H1 (cell line): ENCODE measurements around the gene ADAMTS6. TPM values are rescaled to one million over a fixed set of nuclear protein-coding genes. Genes with fewer than 3 reads are reported as not detected.

Source experiments
- CTCF ChIA-PET: fragments of 300-600 bp; sonication (Branson Sonifier 250); formaldehyde crosslinking; loops from one replicate; lab custom pipeline; 2021; ENCODE audit not compliant: partially characterized antibody; lab: Charles Lee
- POLR2A ChIA-PET: fragments of 300-600 bp; sonication (Branson Sonifier 250); formaldehyde crosslinking; loops from one replicate; lab custom pipeline; 2021; ENCODE audit warnings: inconsistent platforms; ENCODE audit not compliant: partially characterized antibody; lab: Charles Lee
- DNase-seq, 2 experiments: peaks; one replicate each; pipeline versions ENCODE4 v3.0.0 to v3.0.0-alpha.2; 2010 to 2022; ENCODE audit warnings: low spot score in 2 of 2, low read depth in 1 of 2, mixed read lengths in 1 of 2
- FAIRE-seq: peaks from 2 replicates; lab custom pipeline; 2011; peaks lifted over from hg19 to GRCh38; lab: Jason Lieb, UNC
- H2AFZ ChIP-seq: 2 replicates; pipeline ENCODE4 v1.8.1; 2012; ENCODE audit warnings: low read length, inconsistent platforms
- H2AK5ac ChIP-seq: 2 replicates; pipeline ENCODE4 v1.6.1; 2013; ENCODE audit warnings: low read depth, low read length
- H2BK120ac ChIP-seq: replicated peaks from 2 replicates; pipeline ENCODE3; 2013; ENCODE audit warnings: low read depth, low read length, inconsistent platforms
- H2BK12ac ChIP-seq: 2 replicates; pipeline ENCODE4 v1.6.1; 2013; ENCODE audit warnings: low read depth, low read length
- H2BK15ac ChIP-seq: 2 replicates; pipeline ENCODE4 v1.6.1; 2013; ENCODE audit warnings: low read length
- H2BK20ac ChIP-seq: 2 replicates; pipeline ENCODE4 v1.6.1; 2013; ENCODE audit warnings: low read length
- H2BK5ac ChIP-seq: 2 replicates; pipeline ENCODE4 v1.6.1; 2013; ENCODE audit warnings: low read depth, low read length
- H3K14ac ChIP-seq: 2 replicates; pipeline ENCODE4 v1.6.1; 2013; ENCODE audit warnings: inconsistent platforms; ENCODE audit not compliant: insufficient read length
- H3K18ac ChIP-seq: 2 replicates; pipeline ENCODE4 v1.6.1; 2013; ENCODE audit warnings: low read length; ENCODE audit errors: extremely low read depth
- H3K23ac ChIP-seq: 2 replicates; pipeline ENCODE4 v1.6.1; 2013; ENCODE audit warnings: inconsistent platforms; ENCODE audit not compliant: insufficient read length
- H3K23me2 ChIP-seq: 2 replicates; pipeline ENCODE4 v1.6.1; 2013; ENCODE audit warnings: low read depth, low read length
- H3K27ac ChIP-seq: 2 replicates; pipeline ENCODE4 v1.6.1; 2011; ENCODE audit warnings: low read depth, low read length, inconsistent platforms
- H3K27me3 ChIP-seq, 4 experiments: replicated peaks in 1 of 4; 1 replicate in 1 of 4; 2 replicates in 3 of 4; pipeline versions ENCODE4 v1.6.1 to v1.8.1; 2011 to 2013; ENCODE audit warnings: low read length in 3 of 4, mild to moderate bottlenecking in 3 of 4, inconsistent platforms in 2 of 4, mixed read lengths in 2 of 4, moderate library complexity in 1 of 4; ENCODE audit not compliant: control insufficient read depth in 3 of 4, insufficient read depth in 3 of 4; ENCODE audit errors: extremely low read depth in 1 of 4
- H3K36me3 ChIP-seq, 4 experiments: 2 replicates each; pipeline versions ENCODE4 v1.6.1 to v1.8.1; 2011 to 2013; ENCODE audit warnings: mild to moderate bottlenecking in 4 of 4, low read length in 3 of 4, moderate library complexity in 2 of 4, control low read depth in 1 of 4, inconsistent platforms in 1 of 4; ENCODE audit not compliant: insufficient read depth in 4 of 4, control insufficient read depth in 2 of 4
- H3K4ac ChIP-seq: replicated peaks from 2 replicates; pipeline ENCODE3; 2013; ENCODE audit warnings: low read length, low read depth, mixed read lengths, inconsistent platforms; ENCODE audit not compliant: insufficient read length
- H3K4me1 ChIP-seq, 4 experiments: replicated peaks in 1 of 4; 1 replicate in 1 of 4; 2 replicates in 3 of 4; pipeline versions ENCODE4 v1.6.1 to v1.8.1; 2011 to 2013; ENCODE audit warnings: low read length in 3 of 4, inconsistent platforms in 2 of 4, mixed read lengths in 1 of 4; ENCODE audit not compliant: insufficient read depth in 4 of 4, control insufficient read depth in 3 of 4
- H3K4me2 ChIP-seq, 2 experiments: 2 replicates each; pipeline versions ENCODE4 v1.6.1 to v1.8.1; 2011 to 2013; ENCODE audit warnings: low read depth in 2 of 2, low read length in 2 of 2, control low read depth in 1 of 2, inconsistent platforms in 1 of 2, mild to moderate bottlenecking in 1 of 2; ENCODE audit not compliant: insufficient read depth in 1 of 2
- H3K4me3 ChIP-seq, 4 experiments: fragments of 200-600, 300-600 bp in 1 of 4; sonication (generic), shearing (Covaris generic), sonication (Bioruptor Twin) in 1 of 4; 2 replicates each; pipeline versions ENCODE4 v1.5.1 to v1.8.1; 2011 to 2016; ENCODE audit warnings: low read length in 4 of 4, low read depth in 3 of 4, control low read depth in 2 of 4, inconsistent platforms in 2 of 4, mild to moderate bottlenecking in 2 of 4, mixed read lengths in 1 of 4, moderate library complexity in 1 of 4; ENCODE audit not compliant: insufficient read depth in 2 of 4; ENCODE audit errors: extremely low read depth in 1 of 4
- H3K56ac ChIP-seq: replicated peaks from 2 replicates; pipeline ENCODE3; 2013; ENCODE audit warnings: low read depth, mild to moderate bottlenecking, mixed read lengths, low read length, inconsistent platforms; ENCODE audit not compliant: insufficient read length
- H3K79me1 ChIP-seq: 2 replicates; pipeline ENCODE4 v1.6.1; 2013; ENCODE audit warnings: low read depth, low read length, control low read depth
- H3K79me2 ChIP-seq, 2 experiments: 2 replicates each; pipeline versions ENCODE4 v1.6.1 to v1.8.1; 2012 to 2013; ENCODE audit warnings: low read length in 2 of 2, mild to moderate bottlenecking in 2 of 2, inconsistent platforms in 1 of 2; ENCODE audit not compliant: insufficient read depth in 2 of 2, control insufficient read depth in 1 of 2
- H3K9ac ChIP-seq, 4 experiments: replicated peaks in 1 of 4; 1 replicate in 1 of 4; 2 replicates in 3 of 4; pipeline versions ENCODE4 v1.6.1 to v1.8.1; 2011 to 2013; ENCODE audit warnings: low read depth in 3 of 4, low read length in 3 of 4, control low read depth in 2 of 4, mild to moderate bottlenecking in 2 of 4, moderate library complexity in 2 of 4, inconsistent platforms in 1 of 4; ENCODE audit errors: extremely low read depth in 1 of 4
- H3K9me3 ChIP-seq, 2 experiments: 2 replicates each; pipeline versions ENCODE4 v1.6.1 to v1.8.1; 2012 to 2013; ENCODE audit warnings: mild to moderate bottlenecking in 2 of 2, moderate library complexity in 2 of 2, control low read depth in 1 of 2, inconsistent platforms in 1 of 2, low read depth in 1 of 2, low read length in 1 of 2, mixed read lengths in 1 of 2; ENCODE audit not compliant: insufficient read depth in 2 of 2
- H4K20me1 ChIP-seq, 2 experiments: replicated peaks in 1 of 2; 2 replicates each; pipeline versions ENCODE3 to v1.8.1; 2011 to 2013; ENCODE audit warnings: inconsistent platforms in 2 of 2, low read length in 2 of 2, mild to moderate bottlenecking in 1 of 2; ENCODE audit not compliant: insufficient read depth in 2 of 2, control insufficient read depth in 1 of 2
- H4K5ac ChIP-seq: 2 replicates; pipeline ENCODE4 v1.6.1; 2013; ENCODE audit warnings: low read length, low read depth, mixed read lengths, inconsistent platforms; ENCODE audit not compliant: insufficient read length
- H4K8ac ChIP-seq: 2 replicates; pipeline ENCODE4 v1.8.0; 2013; ENCODE audit warnings: mild to moderate bottlenecking, moderate library complexity, low read length, inconsistent platforms; ENCODE audit not compliant: insufficient read depth; ENCODE audit errors: extremely low read depth
- H4K91ac ChIP-seq: replicated peaks from 2 replicates; pipeline ENCODE3; 2013; ENCODE audit warnings: low read length, mixed read lengths, inconsistent platforms; ENCODE audit not compliant: insufficient read length
- WGBS, 2 experiments: shearing (Covaris generic) in 1 of 2; methylation state at CpG; one replicate each; pipeline versions ENCODE4 v1.1.6 to v1.1.7; 2013 to 2015; ENCODE audit warnings: low lambda C conversion rate in 2 of 2, mixed read lengths in 2 of 2, inconsistent platforms in 1 of 2, low coverage in 1 of 2, missing lambda C conversion rate in 1 of 2; ENCODE audit not compliant: insufficient replicate concordance in 2 of 2, insufficient coverage in 1 of 2, insufficient read length in 1 of 2; ENCODE audit errors: extremely low coverage in 1 of 2, missing lambda C conversion rate in 1 of 2; 5-methylcytosine and 5-hydroxymethylcytosine counted together
- polyA plus RNA-seq, 7 experiments: library from polyadenylated mRNA; depleted of rRNA in 3 of 7; stranded (reverse) in 5 of 7; unstranded in 2 of 7; fragments of >200 nt in 5 of 7; fragments of 200-250 nt in 2 of 7; gene quantifications; 1 replicate in 5 of 7; 2 replicates in 1 of 7; 4 replicates in 1 of 7; pipeline versions ENCODE4 v1.2.1 to v1.2.3, GENCODE V29; 2011 to 2013; ENCODE audit warnings: missing spikeins in 2 of 7, mixed read lengths in 2 of 7
- total RNA-seq: library from RNA; stranded (reverse); fragmentation: NEBNext Ultra II Directional; extraction: Animal tissue kit (Norgen Biotek cat#: 25700); gene quantifications from 2 replicates; pipeline ENCODE4 v1.2.1, GENCODE V29; 2021

The ADAMTS6 gene
- total and polyA plus RNA-seq, 2 of the 8 experiments (the other 6 are each of a cell fraction or from before 2014, with no cell fraction given) = 0.74 to 2.4 TPM

DNA sequence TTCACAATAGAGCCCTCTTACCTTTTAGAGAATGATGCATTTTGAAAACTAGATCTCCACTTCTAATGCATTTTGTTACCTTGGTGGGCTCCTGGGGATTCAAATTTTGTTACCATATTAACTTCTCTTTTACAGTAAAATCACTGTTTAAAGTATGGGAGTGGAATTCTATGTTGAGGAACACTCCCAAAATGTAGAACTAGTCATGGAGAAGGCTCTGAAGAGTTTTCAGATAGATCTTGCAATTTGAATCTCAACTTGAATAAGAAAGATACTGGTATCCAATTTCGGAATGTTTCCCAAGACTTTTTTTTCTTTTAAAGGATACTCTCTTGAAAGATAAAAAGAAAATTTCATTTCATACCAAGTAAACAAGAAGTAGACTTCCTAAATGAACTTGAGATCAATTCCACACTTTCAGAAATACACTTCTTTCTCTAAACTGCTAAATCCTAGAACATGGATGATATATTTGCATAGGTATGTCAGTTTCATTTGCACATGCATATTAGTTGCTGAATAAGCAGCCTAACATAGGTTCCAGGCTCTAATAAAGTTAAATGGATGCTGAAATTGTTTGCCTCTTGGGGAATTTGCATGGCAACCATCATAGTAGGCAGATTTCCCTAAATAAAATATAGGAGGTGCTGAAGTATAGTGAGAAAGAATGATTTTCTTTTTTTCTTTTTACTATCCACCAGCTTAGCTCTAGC, 205.4 kb downstream of the ADAMTS6 start:
- Histone ChIP-seq H3K4ac (no peak overlapping the region), H3K18ac (no peak overlapping the region), H3K27ac (no peak overlapping the region), H3K56ac (no peak overlapping the region), H3K79me1 (no peaks in the 10 kb centered on the region), H2BK5ac (no peak overlapping the region), H4K5ac (peak overlapping the region; percentile 44), H2AK5ac (no peak overlapping the region), H3K23me2 (no peaks in the 10 kb centered on the region), H4K20me1 (no peaks in the 10 kb centered on the region), H3K36me3 (no peaks in the 10 kb centered on the region), H2BK20ac (no peak overlapping the region), H3K4me1 (no peaks in the 10 kb centered on the region), H3K9me3 (no peaks in the 10 kb centered on the region; a peak in 1 of 4 replicates), H2BK120ac (no peak overlapping the region), H2BK15ac (no peak overlapping the region), H4K8ac (no peak overlapping the region), H3K4me3 (peak overlapping the region in 1 of 4 experiments; percentile 6; a peak in 1 of 8 replicates), H4K91ac (no peak overlapping the region), H3K9ac (no peak overlapping the region), H2BK12ac (no peak overlapping the region), H3K23ac (no peak overlapping the region), H3K4me2 (no peak overlapping the region), H3K14ac (no peak overlapping the region), H2AFZ (no peak overlapping the region), H3K79me2 (no peaks in the 10 kb centered on the region), H3K27me3 (no peaks in the 10 kb centered on the region)
- ChIA-PET POLR2A (no interaction called here), CTCF (no interaction called here)
- DNase-seq (no peak), FAIRE-seq (no peak)
- WGBS, 2 experiments = 41% methylated on average over 1 of the region's 1 CpG; no CpG with 5 or more reads in 1 of the 2 experiments
